Astrocyte (in vitro differentiated cells and primary cell): ENCODE data around the gene PACRGL. TPM values are rescaled to one million over a fixed set of nuclear protein-coding genes. Genes with fewer than 3 reads are reported as not detected.

Source experiments
- DNase-seq: peaks from one replicate; pipeline ENCODE4 v3.0.0-alpha.2; 2010; ENCODE audit warnings: low read depth
- FAIRE-seq: peaks from 2 replicates; lab custom pipeline; 2011; peaks lifted over from hg19 to GRCh38; lab: Jason Lieb, UNC
- H2AFZ ChIP-seq: 2 replicates; pipeline ENCODE4 v1.6.0; 2012; ENCODE audit warnings: low read depth, low read length, inconsistent platforms
- H3K27ac ChIP-seq: 2 replicates; pipeline ENCODE4 v1.5.1; 2011; ENCODE audit warnings: low read depth, low read length, inconsistent platforms
- H3K27me3 ChIP-seq: 2 replicates; pipeline ENCODE4 v1.6.0; 2011; ENCODE audit warnings: low read length, inconsistent platforms; ENCODE audit not compliant: insufficient read depth
- H3K36me3 ChIP-seq: 2 replicates; pipeline ENCODE4 v1.5.1; 2011; ENCODE audit warnings: low read length, inconsistent platforms; ENCODE audit not compliant: insufficient read depth
- H3K4me1 ChIP-seq: 2 replicates; pipeline ENCODE4 v1.5.1; 2011; ENCODE audit warnings: low read length, inconsistent platforms; ENCODE audit not compliant: insufficient read depth
- H3K4me2 ChIP-seq: 2 replicates; pipeline ENCODE4 v1.6.0; 2012; ENCODE audit warnings: low read length, inconsistent platforms
- H3K4me3 ChIP-seq: 2 replicates; pipeline ENCODE4 v1.5.1; 2011; ENCODE audit warnings: low read depth, mild to moderate bottlenecking, low read length, inconsistent platforms; ENCODE audit not compliant: insufficient read depth
- H3K79me2 ChIP-seq: 2 replicates; pipeline ENCODE4 v1.6.0; 2012; ENCODE audit warnings: mild to moderate bottlenecking, low read length, inconsistent platforms; ENCODE audit not compliant: insufficient read depth
- H3K9ac ChIP-seq: 2 replicates; pipeline ENCODE4 v1.6.0; 2012; ENCODE audit warnings: mild to moderate bottlenecking, low read length, inconsistent platforms
- H3K9me3 ChIP-seq: 2 replicates; pipeline ENCODE4 v1.5.1; 2012; ENCODE audit warnings: low read depth, mild to moderate bottlenecking, low read length, inconsistent platforms; ENCODE audit not compliant: insufficient read depth
- H4K20me1 ChIP-seq: 2 replicates; pipeline ENCODE4 v1.6.0; 2012; ENCODE audit warnings: low read length, inconsistent platforms; ENCODE audit not compliant: insufficient read depth
- H3K27ac Mint-ChIP-seq: one replicate; pipeline ENCODE4 v1.8.0; 2021; ENCODE audit warnings: mild to moderate bottlenecking, mixed read lengths; ENCODE audit not compliant: unreplicated experiment
- H3K27me3 Mint-ChIP-seq: one replicate; pipeline ENCODE4 v1.8.0; 2021; ENCODE audit warnings: low read depth, mixed read lengths; ENCODE audit not compliant: unreplicated experiment
- H3K36me3 Mint-ChIP-seq: one replicate; pipeline ENCODE4 v1.8.0; 2021; ENCODE audit warnings: low read depth, mixed read lengths; ENCODE audit not compliant: unreplicated experiment
- H3K4me1 Mint-ChIP-seq: one replicate; pipeline ENCODE4 v1.8.0; 2021; ENCODE audit warnings: low read depth, mixed read lengths; ENCODE audit not compliant: unreplicated experiment
- H3K4me3 Mint-ChIP-seq: one replicate; pipeline ENCODE4 v1.8.0; 2021; ENCODE audit warnings: mild to moderate bottlenecking, moderate library complexity, mixed read lengths; ENCODE audit not compliant: unreplicated experiment
- H3K9me3 Mint-ChIP-seq: one replicate; pipeline ENCODE4 v1.8.0; 2021; ENCODE audit warnings: mild to moderate bottlenecking, mixed read lengths; ENCODE audit not compliant: unreplicated experiment
- CTCF ChIP-seq: IDR thresholded peaks from 2 replicates; pipeline ENCODE4 v1.5.1; 2011; ENCODE audit warnings: low read depth, mild to moderate bottlenecking, inconsistent platforms, low read length, moderate library complexity; ENCODE audit not compliant: insufficient read depth
- EZH2 ChIP-seq: IDR thresholded peaks from 2 replicates; pipeline ENCODE4 v1.6.1; 2012; ENCODE audit warnings: mild to moderate bottlenecking, low read length, inconsistent platforms; ENCODE audit not compliant: insufficient read depth
- total RNA-seq: library from RNA; stranded (reverse); gene quantifications from 2 replicates; pipeline ENCODE4 v1.2.1, GENCODE V29; 2021

The PACRGL gene
- total RNA-seq, 1 donor from 2014 or later: 12.3 TPM

GRCh38 chr4:20678400-20678799 is 21.9 kb upstream of the PACRGL start:
- Histone ChIP-seq H3K36me3 (no peaks in the 10 kb centered on the region), H3K9me3 (no peaks in the 10 kb centered on the region), H3K9ac (no peak overlapping the region), H4K20me1 (no peaks in the 10 kb centered on the region), H3K27me3 (peaks cover 10% of the 10 kb centered on the region), H3K4me2 (no peak overlapping the region), H2AFZ (no peak overlapping the region), H3K4me1 (no peaks in the 10 kb centered on the region), H3K79me2 (no peaks in the 10 kb centered on the region), H3K27ac (no peak overlapping the region), H3K4me3 (no peak overlapping the region)
- DNase-seq: no peak
- Mint-ChIP-seq H3K27ac (no peak overlapping the region), H3K4me1 (no peaks in the 10 kb centered on the region), H3K4me3 (no peak overlapping the region), H3K9me3 (peaks cover 4% of the 10 kb centered on the region), H3K36me3 (peaks cover 2% of the 10 kb centered on the region), H3K27me3 (peaks cover 3% of the 10 kb centered on the region)
- TF ChIP-seq CTCF: no peak
- TF ChIP-seq EZH2: no peak
- no peak for FAIRE-seq

GRCh38 chr4:20679951-20680350 is 20.3 kb upstream of the PACRGL start:
- Histone ChIP-seq H3K9me3 (no peaks in the 10 kb centered on the region), H2AFZ (no peak overlapping the region), H3K36me3 (no peaks in the 10 kb centered on the region), H3K9ac (no peak overlapping the region), H3K27ac (no peak overlapping the region), H4K20me1 (no peaks in the 10 kb centered on the region), H3K4me2 (no peak overlapping the region), H3K27me3 (peaks cover 15% of the 10 kb centered on the region), H3K4me1 (no peaks in the 10 kb centered on the region), H3K4me3 (no peak overlapping the region), H3K79me2 (no peaks in the 10 kb centered on the region)
- Mint-ChIP-seq H3K27me3 (peaks cover 3% of the 10 kb centered on the region), H3K9me3 (peaks cover 4% of the 10 kb centered on the region), H3K4me3 (no peak overlapping the region), H3K36me3 (peaks cover 2% of the 10 kb centered on the region), H3K4me1 (no peaks in the 10 kb centered on the region), H3K27ac (no peak overlapping the region)
- no peak for DNase-seq
- FAIRE-seq: no peak
- TF ChIP-seq CTCF (no peak), EZH2 (no peak)

- Histone ChIP-seq H3K9ac (no peak overlapping the region), H3K4me3 (no peak overlapping the region), H3K4me1 (no peaks in the 10 kb centered on the region), H3K9me3 (no peaks in the 10 kb centered on the region), H3K36me3 (no peaks in the 10 kb centered on the region), H3K27me3 (peaks cover 15% of the 10 kb centered on the region), H4K20me1 (no peaks in the 10 kb centered on the region), H3K79me2 (no peaks in the 10 kb centered on the region), H3K4me2 (no peak overlapping the region), H3K27ac (no peak overlapping the region), H2AFZ (no peak overlapping the region)
- H3K36me3 Mint-ChIP-seq: peaks cover 2% of the 10 kb centered on the region
- no peak overlapping the region for H3K4me3 Mint-ChIP-seq
- H3K27ac Mint-ChIP-seq: no peak overlapping the region
- H3K4me1 Mint-ChIP-seq: no peaks in the 10 kb centered on the region
- peak; percentile 13 for FAIRE-seq
- TF ChIP-seq EZH2 (no peak), CTCF (no peak)
- DNase-seq: no peak
- H3K9me3 Mint-ChIP-seq: peaks cover 4% of the 10 kb centered on the region
- peaks cover 4% of the 10 kb centered on the region for H3K27me3 Mint-ChIP-seq
These were observed 19.5 kb upstream of the PACRGL start for GRCh38 chr4:20680736-20681135.
